A549 treated with GW870086 at 1 μM for 4 hours (cell line): ENCODE data around the gene PIGQ. TPM values are rescaled to one million over a fixed set of nuclear protein-coding genes. Genes with fewer than 3 reads are reported as not detected.

Experiments
- total RNA-seq: library from RNA; stranded (reverse); fragments of 200-300 nt; extraction: Qiagen RNA extraction; gene quantifications from 5 replicates; pipeline ENCODE4 v1.2.3, GENCODE V29; 2022; ENCODE audit warnings: low read depth

The PIGQ gene
- total RNA-seq: 33.1 to 39.4 TPM (median 38.6 TPM) in 5 replicates

DNA sequence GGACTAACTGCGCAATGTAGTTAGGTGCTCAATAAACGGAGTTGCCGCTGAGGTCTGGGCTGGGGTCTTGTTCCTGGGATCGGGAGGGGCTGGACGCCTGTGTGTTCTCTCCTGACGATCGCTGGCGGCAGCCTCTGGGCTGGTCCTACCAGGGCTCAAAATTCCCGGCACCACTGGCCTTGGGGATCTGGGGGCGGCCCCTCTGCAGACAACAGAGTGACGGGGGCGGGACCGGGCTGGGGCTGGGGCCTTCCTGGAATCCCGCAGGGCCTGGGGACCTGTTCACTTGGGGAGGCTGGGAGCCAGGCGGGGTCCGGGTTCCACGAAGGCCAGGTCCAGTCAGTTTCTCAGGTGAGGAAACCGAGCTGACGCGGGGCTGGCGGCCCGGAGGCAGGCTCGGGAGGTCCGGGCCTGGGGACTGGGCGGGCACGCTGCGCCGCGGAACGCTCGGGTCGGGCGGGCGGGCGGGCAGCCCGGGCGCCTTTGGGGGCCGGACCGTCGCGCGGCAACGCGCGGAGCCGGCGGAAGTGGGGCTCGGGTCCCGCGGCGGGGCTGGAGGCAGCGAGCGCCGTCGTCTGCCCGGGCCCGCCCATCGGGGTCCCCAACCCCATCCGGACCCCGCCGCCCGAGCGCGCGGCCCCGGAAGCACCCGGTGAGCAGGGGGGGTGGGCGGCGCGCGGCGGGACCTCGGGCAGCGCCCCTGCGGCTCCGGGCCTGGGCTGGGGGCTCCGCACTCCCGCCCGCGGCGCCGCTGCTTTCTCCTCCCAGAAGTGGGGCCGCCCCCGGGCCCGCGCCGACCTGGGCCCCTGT, at the start of gene PIGQ:
PIGQ (plus strand) TSS at position 524 of the 810 bp plus-strand sequence. CDS start 4,107 bp downstream, outside the sequence.

DNA sequence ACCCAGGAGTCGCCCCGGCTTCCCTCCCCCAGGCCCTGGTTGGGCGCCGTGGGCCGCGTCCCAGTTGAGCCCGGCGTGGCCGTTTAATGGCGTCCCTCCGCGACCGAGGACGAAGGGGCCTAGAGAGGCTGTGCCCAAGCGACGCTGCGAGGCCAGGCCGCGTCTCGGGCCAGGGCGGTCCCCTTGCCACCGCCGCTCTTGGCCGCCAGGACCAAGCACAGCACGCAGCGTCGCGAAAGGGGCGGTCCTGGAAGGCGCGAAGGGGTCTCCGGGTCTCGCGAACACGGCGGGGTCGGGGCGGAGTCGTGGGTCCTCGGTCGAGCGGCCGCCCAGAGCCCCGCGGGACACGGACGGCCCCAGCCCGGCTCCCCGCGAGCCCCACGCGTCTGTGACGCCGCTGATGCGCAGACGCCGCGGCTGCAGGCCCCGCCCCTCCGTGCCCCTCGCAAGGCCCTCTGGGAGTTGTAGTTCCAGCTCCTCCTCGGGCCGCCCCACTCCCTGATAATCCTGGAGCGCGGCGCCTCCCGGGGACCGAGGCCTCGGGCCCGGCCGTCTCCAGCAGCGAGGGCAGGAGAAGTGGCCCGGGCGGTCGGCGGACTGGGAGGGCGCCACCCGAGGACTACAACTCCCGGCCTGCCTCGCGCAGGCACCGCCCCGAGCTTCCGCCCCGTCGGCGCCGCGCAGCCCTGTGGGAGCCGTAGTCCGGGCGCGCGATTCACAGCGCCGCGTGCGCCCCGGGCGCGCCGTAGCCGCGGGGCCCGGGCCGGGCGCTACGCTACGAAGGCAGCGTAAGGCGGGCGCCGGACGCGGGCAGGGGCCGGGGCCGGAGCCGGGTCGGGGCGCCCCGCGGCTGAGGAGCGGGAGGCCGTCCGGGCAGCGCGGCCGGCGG, 42.5 kb upstream of the PIGQ start, which contains the start of gene CAPN15:
CAPN15 (plus strand) TSS at position 698 of the 889 bp plus-strand sequence. CDS start 19,127 bp downstream, outside the sequence.

DNA sequence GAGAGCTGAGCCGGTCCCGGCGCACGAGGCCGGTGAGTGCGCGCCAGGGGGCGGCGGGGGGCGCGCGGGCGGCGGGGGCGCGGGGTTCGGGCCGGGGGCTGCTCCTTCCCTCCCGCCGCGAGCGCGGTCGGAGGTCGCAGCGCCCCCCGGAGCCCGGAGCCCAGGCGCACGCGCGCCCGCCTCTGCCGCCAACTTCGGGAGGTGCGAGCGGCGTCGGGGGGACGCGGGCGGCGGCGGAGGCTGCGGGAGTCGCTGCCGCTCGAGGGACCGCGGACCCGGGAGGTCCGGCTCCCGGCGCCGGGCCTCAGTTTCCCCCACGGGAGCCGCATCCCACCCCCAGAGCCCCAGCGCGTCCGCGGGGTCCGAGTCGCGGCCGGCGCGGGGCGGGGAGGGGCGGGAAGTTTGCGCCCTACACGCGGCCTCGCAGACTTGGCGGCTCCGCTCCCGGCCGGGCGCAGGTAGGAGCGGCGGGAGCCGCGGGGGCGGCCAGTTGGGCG, 9.5 kb upstream of the PIGQ start, which contains the start of gene PRR35:
PRR35 (plus strand) TSS at position 191 of the 497 bp plus-strand sequence. CDS start 2,901 bp downstream, outside the sequence.

DNA sequence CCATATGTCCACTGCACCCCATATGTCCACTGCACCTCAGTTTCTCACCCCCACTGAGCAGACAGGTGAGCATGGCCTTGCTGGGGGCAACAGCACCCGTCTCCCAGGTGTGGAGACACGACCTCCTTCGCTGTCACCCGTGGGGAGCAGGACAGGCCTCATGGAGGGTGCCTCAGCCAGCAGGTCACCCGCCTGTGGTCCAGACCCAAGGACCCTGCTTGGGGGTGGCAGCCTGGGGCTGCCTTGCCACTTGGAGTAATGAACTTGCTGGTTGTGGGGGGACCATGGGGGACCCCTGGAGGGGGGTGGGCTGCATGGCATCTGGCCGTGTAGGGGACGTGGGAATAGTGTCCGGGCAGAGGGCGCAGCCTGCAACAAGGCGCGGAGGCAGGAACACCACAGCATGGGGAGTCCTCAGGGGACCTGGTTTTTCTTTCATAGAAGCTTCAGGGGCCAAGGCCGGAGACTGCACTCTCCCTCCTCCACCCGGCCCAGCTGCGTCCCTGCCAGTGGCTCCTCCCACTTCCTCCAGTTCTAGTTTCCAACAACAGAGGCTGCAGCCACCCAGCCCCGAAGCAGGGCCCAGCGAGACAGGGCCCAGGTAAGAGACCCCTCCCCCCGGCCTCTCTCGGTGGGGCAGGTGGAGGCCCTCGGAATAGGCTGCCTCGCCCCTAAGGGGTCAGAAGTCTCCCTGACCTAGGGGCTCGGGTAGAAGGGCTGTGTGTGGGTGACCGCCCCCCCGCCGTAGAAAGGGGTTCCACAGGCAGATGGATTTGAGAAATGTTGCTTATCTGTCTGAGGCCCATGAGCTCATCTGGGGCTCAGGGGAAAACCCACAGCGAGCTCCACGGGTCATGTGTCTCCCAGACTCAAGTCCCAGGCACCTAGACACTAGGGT, 3.0 kb upstream of the PIGQ start, which contains the start of gene NHLRC4:
NHLRC4 (plus strand) TSS at position 531 of the 898 bp plus-strand sequence. CDS start 1,043 bp downstream, outside the sequence.

DNA sequence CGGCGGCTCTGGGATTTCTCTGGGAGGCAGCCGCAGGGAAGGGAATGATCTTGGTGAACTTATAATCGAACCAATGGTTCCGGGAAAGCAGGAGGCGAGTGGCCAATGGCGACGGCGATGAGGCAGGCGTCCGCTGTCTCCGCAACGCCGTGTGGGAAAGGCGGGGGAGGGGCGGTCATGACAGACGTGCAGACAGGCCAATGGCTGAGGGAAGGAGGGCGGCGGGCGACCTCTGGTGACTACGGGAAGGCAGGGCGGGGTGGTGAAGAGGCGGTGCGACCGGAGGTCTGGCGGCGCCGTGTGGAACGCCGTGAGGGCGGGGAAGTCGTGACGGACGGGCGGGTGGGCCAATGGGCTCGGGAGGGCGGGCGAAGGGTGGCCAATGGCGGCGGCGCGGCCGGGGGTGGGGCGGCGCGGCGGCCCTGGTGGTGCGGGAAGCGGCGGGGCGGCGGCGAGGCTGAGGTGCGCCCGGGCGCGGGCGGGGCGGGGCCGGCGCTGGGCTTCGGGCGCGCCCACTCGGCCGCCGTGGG, 20.0 kb downstream of the PIGQ start, which contains the start of gene RAB40C:
RAB40C (plus strand) TSS at position 409 of the 530 bp plus-strand sequence. CDS start 226 bp downstream, outside the sequence.

DNA sequence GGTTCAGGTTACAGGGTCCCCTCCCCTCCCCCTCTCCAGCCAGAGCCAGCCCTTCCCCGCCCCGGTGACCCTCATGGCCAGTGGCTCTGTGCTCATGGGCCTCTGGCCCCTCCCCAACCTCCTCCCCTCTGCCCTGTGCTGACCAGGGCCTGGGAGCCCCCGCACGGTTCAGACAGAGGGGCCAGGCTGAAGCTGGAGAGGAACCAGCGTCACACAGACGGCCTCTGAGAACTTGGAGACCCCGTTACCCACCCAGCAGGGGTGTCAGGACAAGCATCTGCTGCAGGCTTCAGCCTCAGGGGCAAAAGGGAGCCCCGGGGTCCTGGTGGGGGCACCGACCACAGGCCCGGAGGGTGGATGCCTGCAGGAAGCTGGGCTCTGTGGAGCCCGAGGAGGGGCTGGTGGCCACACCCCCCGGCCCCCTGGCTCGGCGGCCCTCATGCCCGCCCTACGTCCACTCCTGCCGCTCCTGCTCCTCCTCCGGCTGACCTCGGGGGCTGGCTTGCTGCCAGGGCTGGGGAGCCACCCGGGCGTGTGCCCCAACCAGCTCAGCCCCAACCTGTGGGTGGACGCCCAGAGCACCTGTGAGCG, 61.1 kb downstream of the PIGQ start, which contains the start of gene WFIKKN1:
WFIKKN1 (plus strand) TSS at position 171 of the 591 bp plus-strand sequence; CDS start at position 440, 269 bp downstream.

Other genes with a start within 250 kb of the PIGQ start
- gene AXIN1, start 217.2 kb upstream of the PIGQ start, total RNA-seq: 27.7 to 34.1 TPM (median 31.6 TPM) in 5 replicates
- gene MRPL28, start 199.4 kb upstream of the PIGQ start, total RNA-seq: 114 to 136 TPM (median 133 TPM) in 5 replicates
- 26.6 to 39.6 TPM (median 35.5 TPM) in 5 replicates for gene PGAP6, start 188.0 kb upstream of the PIGQ start, total RNA-seq
- 291 to 435 TPM (median 419 TPM) in 5 replicates for gene NME4, start 172.8 kb upstream of the PIGQ start, total RNA-seq
- gene DECR2, start 168.1 kb upstream of the PIGQ start, total RNA-seq: 21.2 to 29.8 TPM (median 27.7 TPM) in 5 replicates
- 24.0 to 30.6 TPM (median 26.9 TPM) in 5 replicates for gene RAB11FIP3, start 144.3 kb upstream of the PIGQ start, total RNA-seq
- 44.2 to 76.6 TPM (median 71.4 TPM) in 5 replicates for gene CAPN15, start 42.3 kb upstream of the PIGQ start, total RNA-seq
- gene PRR35, start 9.6 kb upstream of the PIGQ start, total RNA-seq: 0.13 to 0.22 TPM (median 0.17 TPM) in 4 of 5 replicates, not detected in the other
- gene NHLRC4, start 3.0 kb upstream of the PIGQ start, total RNA-seq: 0.15 to 0.51 TPM (median 0.29 TPM) in 5 replicates
- 12.8 to 19.7 TPM (median 16.9 TPM) in 5 replicates for gene RAB40C, start 20.1 kb downstream of the PIGQ start, total RNA-seq
- 0.06 to 0.19 TPM (median 0.14 TPM) in 5 replicates for gene WFIKKN1, start 61.0 kb downstream of the PIGQ start, total RNA-seq
- 90.6 to 140 TPM (median 135 TPM) in 5 replicates for gene METTL26, start 66.3 kb downstream of the PIGQ start, total RNA-seq
- 22.6 to 48.4 TPM (median 39.2 TPM) in 5 replicates for gene MCRIP2, start 71.9 kb downstream of the PIGQ start, total RNA-seq
- 17.6 to 28.0 TPM (median 27.2 TPM) in 5 replicates for gene WDR90, start 79.4 kb downstream of the PIGQ start, total RNA-seq
- gene RHOT2, start 98.2 kb downstream of the PIGQ start, total RNA-seq: 64.2 to 101 TPM (median 94.6 TPM) in 5 replicates
- 0.56 to 1.4 TPM (median 1.3 TPM) in 5 replicates for gene RHBDL1, start 105.7 kb downstream of the PIGQ start, total RNA-seq
- 86.9 to 131 TPM (median 117 TPM) in 5 replicates for gene STUB1, start 110.4 kb downstream of the PIGQ start, total RNA-seq
- 63.9 to 81.6 TPM (median 78.7 TPM) in 5 replicates for gene JMJD8, start 114.4 kb downstream of the PIGQ start, total RNA-seq
- gene WDR24, start 120.4 kb downstream of the PIGQ start, total RNA-seq: 4.2 to 6.3 TPM (median 5.8 TPM) in 5 replicates
- gene FBXL16, start 135.8 kb downstream of the PIGQ start, total RNA-seq: 5.4 to 11.7 TPM (median 7.4 TPM) in 5 replicates
- 82.0 to 226 TPM (median 208 TPM) in 5 replicates for gene METRN, start 145.2 kb downstream of the PIGQ start, total RNA-seq
- gene ANTKMT, start 151.2 kb downstream of the PIGQ start, total RNA-seq: 35.3 to 65.1 TPM (median 57.7 TPM) in 5 replicates
- 4.2 to 7.7 TPM (median 5.6 TPM) in 5 replicates for gene CCDC78, start 156.5 kb downstream of the PIGQ start, total RNA-seq
- 15.2 to 20.6 TPM (median 18.0 TPM) in 5 replicates for gene HAGHL, start 157.1 kb downstream of the PIGQ start, total RNA-seq
- 20.2 to 27.9 TPM (median 25.3 TPM) in 5 replicates for gene CIAO3, start 171.0 kb downstream of the PIGQ start, total RNA-seq
- gene MSLN, start 190.8 kb downstream of the PIGQ start, total RNA-seq: 2.1 to 4.3 TPM (median 3.2 TPM) in 5 replicates
- gene RPUSD1, start 218.4 kb downstream of the PIGQ start, total RNA-seq: 38.8 to 57.7 TPM (median 50.0 TPM) in 5 replicates
- gene CHTF18, start 218.7 kb downstream of the PIGQ start, total RNA-seq: 14.8 to 28.8 TPM (median 24.9 TPM) in 5 replicates
- gene GNG13, start 230.8 kb downstream of the PIGQ start, total RNA-seq: not detected in 5 replicates